ENCODE data around the gene DIDO1.

Gene DIDO1

GRCh38 chr20:62907384-62908317, 18.7 kb downstream of the DIDO1 start:
- no peak for DNase-seq

- no peak for DNase-seq
These were observed 19.5 kb downstream of the DIDO1 start for GRCh38 chr20:62906647-62907375.

- no peak for DNase-seq
These were observed 20.1 kb downstream of the DIDO1 start for GRCh38 chr20:62906209-62906608.

- DNase-seq: no peak
These were observed 20.7 kb downstream of the DIDO1 start for GRCh38 chr20:62905536-62906117.

- no peak for DNase-seq
These were observed 23.2 kb downstream of the DIDO1 start for GRCh38 chr20:62902926-62903615.

GRCh38 chr20:62901891-62902290, 24.4 kb downstream of the DIDO1 start:
- no peak for DNase-seq

- no peak for DNase-seq
These were observed 25.4 kb downstream of the DIDO1 start for GRCh38 chr20:62900692-62901584.

GRCh38 chr20:62900052-62900691, 26.1 kb downstream of the DIDO1 start:
- peak; percentile 79 for DNase-seq

- no peak for DNase-seq
These were observed 26.7 kb downstream of the DIDO1 start for GRCh38 chr20:62899633-62900051.

- no peak for DNase-seq
These were observed 27.2 kb downstream of the DIDO1 start for GRCh38 chr20:62898970-62899632.

GRCh38 chr20:62898093-62898964, 28.0 kb downstream of the DIDO1 start:
- no peak for DNase-seq

- no peak for DNase-seq
These were observed 28.6 kb downstream of the DIDO1 start for GRCh38 chr20:62897666-62898065.

GRCh38 chr20:62896526-62896925, 29.8 kb downstream of the DIDO1 start:
- no peak for DNase-seq

- no peak for DNase-seq
These were observed 30.8 kb downstream of the DIDO1 start for GRCh38 chr20:62895539-62895938.

GRCh38 chr20:62894261-62894660, 32.0 kb downstream of the DIDO1 start:
- no peak for DNase-seq

- no peak for DNase-seq
These were observed 32.6 kb downstream of the DIDO1 start for GRCh38 chr20:62893700-62894099.

- DNase-seq: no peak
These were observed 33.7 kb downstream of the DIDO1 start for GRCh38 chr20:62892348-62893304.

- DNase-seq: no peak
These were observed 35.2 kb downstream of the DIDO1 start for GRCh38 chr20:62891111-62891510.

- DNase-seq: no peak
These were observed 35.9 kb downstream of the DIDO1 start for GRCh38 chr20:62890444-62890843.

All from left hindlimb (tissue), 1 donor.